ENCODE results near the gene SAYSD1.

Gene SAYSD1

GRCh38 chr6:39108041-39108839 is 6.7 kb downstream of the SAYSD1 start:
- DNase-seq (ENCODE audit: low read depth) = no peak

- no peak for DNase-seq (ENCODE audit: low read depth)
Observed at GRCh38 chr6:39107641-39108040, 7.3 kb downstream of the SAYSD1 start.

GRCh38 chr6:39107034-39107433 is 8.0 kb downstream of the SAYSD1 start:
- DNase-seq (ENCODE audit: low read depth) = no peak

- no peak for DNase-seq (ENCODE audit: low read depth)
Observed at GRCh38 chr6:39104528-39104927, 10.5 kb downstream of the SAYSD1 start.

- no peak for DNase-seq (ENCODE audit: low read depth)
Observed at GRCh38 chr6:39102821-39103136, 12.2 kb downstream of the SAYSD1 start.

- DNase-seq (ENCODE audit: low read depth) = no peak
Observed at GRCh38 chr6:39102071-39102820, 12.7 kb downstream of the SAYSD1 start.

- DNase-seq (ENCODE audit: low read depth) = no peak
Observed at GRCh38 chr6:39100358-39100757, 14.6 kb downstream of the SAYSD1 start.

GRCh38 chr6:39095578-39095977 is 19.4 kb downstream of the SAYSD1 start:
- DNase-seq (ENCODE audit: low read depth) = no peak

- DNase-seq (ENCODE audit: low read depth) = no peak
Observed at GRCh38 chr6:39093149-39093708, 21.8 kb downstream of the SAYSD1 start.

GRCh38 chr6:39092124-39092523 is 22.9 kb downstream of the SAYSD1 start:
- DNase-seq (ENCODE audit: low read depth) = no peak

- DNase-seq (ENCODE audit: low read depth) = no peak
Observed at GRCh38 chr6:39091220-39091619, 23.8 kb downstream of the SAYSD1 start.

- DNase-seq (ENCODE audit: low read depth) = no peak
Observed at GRCh38 chr6:39090036-39090435, 24.9 kb downstream of the SAYSD1 start.

GRCh38 chr6:39088331-39088730 is 26.7 kb downstream of the SAYSD1 start:
- no peak for DNase-seq (ENCODE audit: low read depth)

GRCh38 chr6:39087197-39087596 is 27.8 kb downstream of the SAYSD1 start:
- no peak for DNase-seq (ENCODE audit: low read depth)

GRCh38 chr6:39086711-39087110 is 28.3 kb downstream of the SAYSD1 start:
- no peak for DNase-seq (ENCODE audit: low read depth)

GRCh38 chr6:39086294-39086693 is 28.7 kb downstream of the SAYSD1 start:
- DNase-seq (ENCODE audit: low read depth) = no peak

GRCh38 chr6:39085129-39085797 is 29.7 kb downstream of the SAYSD1 start:
- DNase-seq (ENCODE audit: low read depth) = no peak

- DNase-seq (ENCODE audit: low read depth) = no peak
Observed at GRCh38 chr6:39084506-39084905, 30.5 kb downstream of the SAYSD1 start.

GRCh38 chr6:39083231-39083634 is 31.8 kb downstream of the SAYSD1 start:
- no peak for DNase-seq (ENCODE audit: low read depth)

- DNase-seq (ENCODE audit: low read depth) = no peak
Observed at GRCh38 chr6:39082310-39082709, 32.7 kb downstream of the SAYSD1 start.

GRCh38 chr6:39080246-39080875 is 34.6 kb downstream of the SAYSD1 start:
- DNase-seq (ENCODE audit: low read depth) = no peak
